DMS53 treated with DMSO at 0.1 percent for 48 hours (cell line): ENCODE results near the gene CA14.
"Not testable (repeated sequence)": the region's sequence is repeated elsewhere in the genome, so short reads cannot be mapped to it uniquely, and the experiment has no call there.

ENCODE experiments used
- DNase-seq: peaks from one replicate; lab custom pipeline; 2025; ENCODE audit not compliant: unreplicated experiment; lab: John Stamatoyannopoulos, UW

Gene CA14

DNA sequence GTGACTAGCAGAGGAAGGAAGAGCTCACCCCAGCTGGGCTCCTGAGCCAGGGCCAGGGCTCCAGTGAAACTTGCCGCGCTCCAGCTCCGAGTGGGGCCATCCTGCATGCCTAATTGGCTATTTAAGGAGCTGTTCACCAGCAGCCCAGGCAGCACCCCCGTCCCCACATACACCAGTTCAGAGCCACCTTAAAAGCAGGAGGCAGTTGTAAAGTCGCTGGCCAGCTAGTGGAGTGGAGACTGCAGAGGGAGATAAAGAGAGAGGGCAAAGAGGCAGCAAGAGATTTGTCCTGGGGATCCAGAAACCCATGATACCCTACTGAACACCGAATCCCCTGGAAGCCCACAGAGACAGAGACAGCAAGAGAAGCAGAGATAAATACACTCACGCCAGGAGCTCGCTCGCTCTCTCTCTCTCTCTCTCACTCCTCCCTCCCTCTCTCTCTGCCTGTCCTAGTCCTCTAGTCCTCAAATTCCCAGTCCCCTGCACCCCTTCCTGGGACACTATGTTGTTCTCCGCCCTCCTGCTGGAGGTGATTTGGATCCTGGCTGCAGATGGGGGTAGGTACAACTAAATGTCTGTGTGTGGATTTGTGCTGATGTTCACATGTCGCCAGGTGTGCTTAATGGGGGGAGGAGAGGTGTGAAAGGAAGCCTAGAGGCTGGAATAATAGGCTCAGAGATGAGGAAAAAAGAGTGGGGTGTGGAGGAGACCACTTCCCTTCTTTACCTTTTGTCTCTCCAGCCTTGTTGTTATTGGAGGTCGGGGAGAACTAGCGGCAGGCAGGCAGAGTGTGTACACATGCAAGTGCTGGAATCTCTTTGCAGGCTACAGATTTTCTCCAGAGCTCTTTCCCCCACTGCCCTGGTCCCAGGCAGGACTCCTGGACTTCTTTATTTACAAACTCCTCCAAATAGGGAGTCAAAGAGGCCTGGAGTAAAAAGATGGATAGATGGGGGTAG is at the start of gene CA14:
TSS of gene CA14 (plus strand) at position 151 of the 962 bp plus-strand sequence. CDS start at position 506, 355 bp downstream.
- DNase-seq: no peak

- DNase-seq: not testable (repeated sequence)
Observed at GRCh38 chr1:150208460-150208859, 49.1 kb upstream of the CA14 start.

- no peak for DNase-seq
Observed at GRCh38 chr1:150210091-150210490, 47.5 kb upstream of the CA14 start.

DNA sequence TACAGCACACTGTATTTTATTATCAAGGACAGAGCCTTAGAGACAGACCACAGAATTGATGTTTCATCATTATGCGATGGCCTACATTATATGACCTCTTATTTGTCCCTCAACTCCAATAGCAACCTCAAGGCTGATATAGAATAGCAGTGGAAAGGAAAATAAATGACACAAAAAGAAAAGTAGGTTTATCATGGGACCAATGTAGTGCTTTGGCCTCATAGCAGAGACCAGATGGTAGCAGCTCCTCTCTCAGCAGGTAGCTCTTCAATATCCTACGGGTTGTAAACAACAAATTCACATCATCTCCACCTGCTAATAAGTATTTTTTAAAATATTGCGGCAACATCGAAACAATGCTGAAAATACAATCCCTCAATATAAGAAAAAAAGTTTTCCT is 46.9 kb upstream of the CA14 start:
- no peak for DNase-seq

GRCh38 chr1:150212070-150212469 is 45.5 kb upstream of the CA14 start:
- no peak for DNase-seq

DNA sequence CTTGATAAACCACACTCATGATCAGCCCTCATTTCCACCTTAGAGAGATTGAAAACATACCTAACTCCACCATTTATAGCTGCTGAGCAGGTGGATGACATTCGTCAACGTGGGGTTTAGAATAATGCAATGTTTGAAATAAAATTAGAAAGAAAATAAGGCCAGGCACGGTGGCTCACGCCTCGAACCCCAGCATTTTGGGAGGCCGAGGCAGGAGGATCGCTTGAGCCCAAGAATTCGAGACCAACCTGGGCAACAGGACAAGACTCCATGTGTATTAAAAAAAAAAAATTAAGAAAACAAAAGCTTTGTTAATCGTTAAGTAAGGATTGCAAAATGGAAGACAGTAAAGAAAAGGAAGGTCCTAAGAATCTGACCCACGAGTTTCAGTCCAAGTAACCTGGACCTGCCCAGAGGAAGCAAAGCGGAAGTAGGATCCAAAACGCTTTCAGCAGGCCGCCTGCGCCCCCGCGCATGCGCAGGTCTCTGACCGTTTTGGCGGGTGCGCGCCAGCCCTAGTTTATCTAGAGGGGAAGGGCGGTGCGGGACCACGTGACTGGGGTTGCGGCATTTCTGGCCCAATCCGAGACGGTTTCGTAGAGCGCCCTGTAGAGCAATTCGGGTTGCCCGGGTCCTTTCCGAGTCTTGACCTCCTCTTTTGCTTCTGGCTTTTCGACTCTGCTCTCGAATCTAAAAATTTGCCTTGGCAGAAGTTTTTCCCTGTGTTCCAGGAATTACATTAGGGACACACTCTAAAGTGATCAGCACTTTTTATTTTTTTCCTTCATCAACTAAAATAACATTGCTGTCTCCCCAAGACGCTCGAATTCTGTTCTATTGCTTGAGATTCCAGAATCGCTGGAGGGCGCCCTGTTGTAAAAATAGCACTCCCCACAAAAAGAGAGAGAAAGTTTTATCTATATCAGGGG is 44.1 kb upstream of the CA14 start:
- DNase-seq: peak; percentile 97

- not testable (repeated sequence) for DNase-seq
Observed at GRCh38 chr1:150214099-150214756, 43.3 kb upstream of the CA14 start.

DNA sequence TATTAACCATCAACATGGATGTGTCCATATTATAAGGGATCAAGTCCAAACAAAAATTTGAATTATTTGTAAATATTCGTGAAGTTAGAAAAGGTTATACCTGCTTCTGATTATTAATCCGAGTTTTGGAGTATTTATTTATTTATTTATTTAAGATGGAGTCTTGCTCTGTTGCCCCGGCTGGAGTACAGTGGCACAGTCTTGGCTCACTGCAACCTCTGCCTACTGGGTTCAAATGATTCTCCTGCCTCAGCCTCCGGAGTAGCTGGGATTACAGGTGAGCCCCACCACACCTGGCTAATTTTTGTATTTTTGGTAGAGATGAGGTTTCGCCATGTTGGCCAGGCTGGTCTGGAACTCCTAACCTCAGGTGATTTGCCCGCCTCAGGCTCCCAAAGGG is 41.7 kb upstream of the CA14 start:
- not testable (repeated sequence) for DNase-seq

DNA sequence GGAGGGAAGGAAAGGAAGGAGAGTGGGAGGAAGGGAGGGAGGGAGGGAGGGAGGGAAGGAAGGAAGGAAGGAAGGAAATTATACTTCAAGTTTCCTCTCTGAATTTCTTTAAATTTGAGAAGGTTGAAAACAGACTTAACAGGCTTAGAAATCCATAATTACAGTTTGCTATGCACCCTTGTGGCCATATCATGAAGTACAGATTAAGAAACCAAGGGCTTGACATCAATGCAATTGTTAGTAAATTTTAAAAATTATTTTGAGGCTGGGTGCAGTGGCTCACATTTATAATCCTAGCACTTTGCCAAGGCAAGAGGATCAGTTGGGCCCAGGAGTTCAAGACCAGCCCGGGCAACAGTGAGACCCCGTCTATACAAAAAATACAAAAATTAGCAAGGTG is 36.0 kb upstream of the CA14 start:
- DNase-seq: no peak

- DNase-seq: no peak
Observed at GRCh38 chr1:150224983-150225382, 32.6 kb upstream of the CA14 start.

DNA sequence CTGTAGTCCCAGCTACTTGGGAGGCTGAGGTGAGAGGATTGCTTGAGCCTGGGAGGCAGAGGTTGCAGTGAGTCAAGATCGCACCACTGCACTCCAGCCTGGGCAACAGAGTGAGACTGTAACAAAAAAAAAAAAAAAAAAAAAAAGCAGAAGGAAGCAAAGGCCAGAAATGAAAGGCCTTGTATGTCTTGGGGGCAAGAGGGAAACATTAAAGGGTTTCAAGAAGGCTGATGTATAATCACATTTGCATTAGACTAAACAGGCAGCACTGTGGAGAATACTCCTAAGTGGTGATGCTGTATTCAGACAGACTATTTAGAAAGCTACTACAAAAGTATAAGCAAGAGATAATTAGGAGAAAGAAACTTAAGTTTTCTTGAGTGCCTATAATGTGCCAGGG is 32.0 kb upstream of the CA14 start:
- no peak for DNase-seq

- no peak for DNase-seq
Observed at GRCh38 chr1:150226486-150226885, 31.1 kb upstream of the CA14 start.

DNA sequence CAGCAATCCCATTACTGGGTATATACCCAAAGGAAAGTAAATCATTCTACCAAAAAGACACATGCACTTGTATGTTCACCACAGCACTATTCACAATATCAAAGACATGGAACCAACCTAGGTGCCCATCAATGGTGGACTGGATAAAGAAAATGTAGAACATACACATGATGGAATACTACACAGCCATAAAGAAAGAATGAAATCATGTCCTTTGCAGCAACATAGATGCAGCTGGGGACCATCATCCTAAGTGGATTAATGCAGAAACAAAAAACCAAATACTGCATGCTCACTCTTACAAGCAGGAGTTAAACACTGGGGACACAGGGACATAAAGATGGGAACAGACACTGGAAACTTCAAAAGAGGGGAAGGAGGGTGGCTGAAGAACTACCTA is 30.3 kb upstream of the CA14 start:
- DNase-seq: no peak

DNA sequence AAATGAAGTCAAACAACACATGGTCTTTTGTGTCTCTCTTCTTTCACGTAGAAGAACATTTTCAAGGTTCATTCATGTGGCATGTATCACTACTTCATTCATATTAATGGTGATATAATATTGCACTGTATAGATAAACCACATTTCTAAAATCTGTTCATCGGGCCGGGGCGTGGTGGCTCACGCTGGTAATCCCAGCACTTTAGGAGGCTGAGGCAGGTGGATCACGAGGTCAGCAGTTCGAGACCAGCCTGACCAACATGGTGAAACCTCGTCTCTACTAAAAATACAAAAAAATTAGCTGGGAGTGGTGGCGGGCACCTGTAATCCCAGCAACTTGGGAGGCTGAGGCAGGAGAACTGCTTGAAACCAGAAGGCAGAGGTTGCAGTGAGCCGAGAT is 29.3 kb upstream of the CA14 start:
- DNase-seq: not testable (repeated sequence)

- DNase-seq: not testable (repeated sequence)
Observed at GRCh38 chr1:150232921-150233320, 24.7 kb upstream of the CA14 start.

DNA sequence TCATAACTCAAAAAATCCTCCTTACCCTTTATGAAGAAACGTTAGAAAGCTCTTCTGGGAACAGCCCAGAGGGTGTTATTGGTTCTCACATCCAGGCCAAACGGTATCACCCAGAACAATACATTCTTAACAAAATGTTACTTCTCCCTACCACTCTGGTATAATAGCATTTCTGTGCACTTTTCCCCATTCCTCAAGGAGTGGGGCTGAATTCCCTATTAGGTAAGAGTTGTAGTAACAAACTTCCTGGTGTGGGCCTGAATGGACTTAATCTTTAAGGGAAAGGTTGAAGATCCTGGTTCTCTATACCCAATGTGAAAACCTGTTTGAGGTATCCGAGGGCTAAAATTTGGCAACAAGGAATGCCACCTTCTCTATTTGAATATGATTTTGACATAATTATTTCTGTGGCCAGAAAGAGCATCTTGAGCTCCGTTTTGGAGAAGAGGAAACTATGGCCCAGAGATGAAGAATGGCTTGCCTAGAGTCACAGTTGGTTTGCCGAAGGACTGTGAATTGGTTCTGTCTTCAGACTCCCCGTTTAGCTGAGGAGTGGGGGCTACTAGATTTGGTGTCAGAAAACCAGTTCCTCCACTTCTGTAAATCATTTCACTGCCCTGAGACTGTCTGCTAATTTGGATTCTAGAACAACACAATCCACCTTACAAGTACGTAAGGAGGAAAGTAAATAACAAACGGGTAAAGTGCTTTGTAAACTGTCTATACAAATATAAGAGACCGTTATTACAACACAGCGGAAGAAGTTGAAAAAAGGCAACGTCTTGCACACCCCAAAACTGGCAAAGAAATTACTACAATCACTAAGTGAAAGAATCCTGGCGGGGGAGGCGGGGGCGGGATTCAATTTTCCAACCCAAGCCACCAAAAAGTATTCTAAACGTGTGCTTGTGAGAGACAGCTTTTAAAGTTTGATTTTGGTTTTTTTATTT is 23.9 kb upstream of the CA14 start:
- peak; percentile 64 for DNase-seq

DNA sequence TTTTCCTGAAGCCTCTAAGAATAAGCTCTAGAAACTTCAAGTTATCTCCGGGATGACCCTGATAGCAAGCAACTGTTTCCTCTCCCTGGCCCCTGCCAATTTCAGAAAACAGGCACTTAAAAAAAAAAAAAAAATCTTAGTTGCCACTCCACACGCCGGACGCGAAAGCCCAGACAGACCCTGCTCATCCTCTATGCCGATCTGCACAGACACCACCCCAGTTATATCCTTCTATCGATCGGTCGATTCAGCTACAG is 23.3 kb upstream of the CA14 start:
- no peak for DNase-seq

DNA sequence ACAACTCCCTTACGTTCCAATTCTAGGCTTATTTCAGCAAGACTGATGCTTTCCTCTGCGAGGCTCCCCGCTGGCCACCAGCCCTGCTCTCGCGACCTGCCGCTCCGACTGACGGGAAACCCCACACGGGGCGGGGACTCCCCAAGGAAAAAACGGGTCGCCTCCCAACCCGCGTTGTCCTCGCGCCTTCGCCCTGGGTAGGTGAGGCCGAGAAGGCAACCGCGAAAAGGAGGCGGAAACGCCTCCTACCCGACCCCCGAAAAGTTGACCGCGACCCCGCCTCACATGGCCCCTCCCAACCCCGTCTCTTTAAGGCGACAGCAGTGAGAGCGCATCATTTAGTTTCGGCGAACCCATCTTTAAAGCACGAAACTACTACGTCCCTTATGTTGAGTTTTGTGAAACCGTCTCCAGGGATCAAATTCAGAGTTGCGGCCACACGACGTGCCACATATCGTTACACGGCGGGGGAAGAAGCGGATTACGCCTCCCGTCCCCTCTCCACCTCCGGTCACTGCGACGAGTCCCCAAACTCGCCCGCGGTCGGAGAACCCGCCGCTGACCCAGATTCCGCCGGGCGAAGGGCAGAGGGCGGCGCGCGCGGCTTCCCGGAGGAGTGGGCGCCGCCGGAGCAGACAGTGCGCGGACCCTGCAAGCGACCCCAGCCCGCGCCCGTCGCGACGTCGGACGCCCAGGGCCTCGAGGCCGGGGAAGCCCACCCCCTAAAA is 22.8 kb upstream of the CA14 start:
- DNase-seq: peak; percentile 40

- no peak for DNase-seq
Observed at GRCh38 chr1:150235294-150235851, 22.2 kb upstream of the CA14 start.
